GM12878 (cell line): ENCODE measurements around the gene SH2B3. TPM values are rescaled to one million over a fixed set of nuclear protein-coding genes. Genes with fewer than 3 reads are reported as not detected.

Experiments
- ATAC-seq: fragments of 200-7000 bp; cut with Tn5 transposase; 3 replicates; pipeline ENCODE4 v1.9.1; 2020; ENCODE audit warnings: mild to moderate bottlenecking, moderate library complexity
- BruUV-seq: library from RNA; stranded (reverse); fragments of 400-500 nt; replicated peaks from 2 replicates; lab custom pipeline; 2021; lab: Mats Ljungman, UMichigan
- CTCF ChIA-PET: fragments of 300-600 bp; sonication (Branson Sonifier 250); formaldehyde crosslinking; extraction: SDS; loops from one replicate; lab custom pipeline; 2021; ENCODE audit warnings: inconsistent platforms; lab: Yijun Ruan, JAX
- POLR2A ChIA-PET: fragments of 350-600 bp; formaldehyde crosslinking; extraction: SDS; loops from one replicate; lab custom pipeline; 2021; ENCODE audit warnings: inconsistent platforms; lab: Charles Lee
- RAD21 ChIA-PET: fragments of 300-600 bp; sonication (Branson Sonifier 250); formaldehyde crosslinking; loops from one replicate; lab custom pipeline; 2023; ENCODE audit warnings: antibody characterized with exemption; ENCODE audit not compliant: unreplicated experiment; lab: Charles Lee
- SMC1A ChIA-PET: fragments of 300-600 bp; sonication (Branson Sonifier 250); formaldehyde crosslinking; loops from one replicate; lab custom pipeline; 2023; ENCODE audit not compliant: unreplicated experiment, uncharacterized antibody; lab: Charles Lee
- DNase-seq: peaks from one replicate; pipeline ENCODE4 v3.0.0-alpha.2; 2011; ENCODE audit warnings: low read depth, low spot score
- FAIRE-seq: peaks from 3 replicates; lab custom pipeline; 2011; peaks lifted over from hg19 to GRCh38; lab: Jason Lieb, UNC
- H2AFZ ChIP-seq: 2 replicates; pipeline ENCODE4 v1.6.0; 2011; ENCODE audit warnings: low read depth, low read length, control low read depth; ENCODE audit not compliant: control insufficient read depth
- H3K27ac ChIP-seq: 2 replicates; pipeline ENCODE4 v1.5.1; 2011; ENCODE audit warnings: control low read depth; ENCODE audit not compliant: control insufficient read depth, insufficient read depth
- H3K27me3 ChIP-seq, 2 experiments: replicated peaks in 1 of 2; 2 replicates each; pipeline versions ENCODE4 v1.6.0 to v1.6.1; 2011; ENCODE audit warnings: low read length in 1 of 2; ENCODE audit not compliant: control insufficient read depth in 2 of 2, insufficient read depth in 2 of 2
- H3K36me3 ChIP-seq, 2 experiments: 2 replicates each; pipeline ENCODE4 v1.5.1; 2011; ENCODE audit warnings: low read length in 1 of 2; ENCODE audit not compliant: control insufficient read depth in 2 of 2, insufficient read depth in 2 of 2
- H3K4me1 ChIP-seq: 2 replicates; pipeline ENCODE4 v1.6.1; 2011; ENCODE audit warnings: mild to moderate bottlenecking, low read length, moderate library complexity, mixed read lengths; ENCODE audit not compliant: control insufficient read depth, insufficient read depth
- H3K4me2 ChIP-seq: 2 replicates; pipeline ENCODE4 v1.6.0; 2011; ENCODE audit warnings: control low read depth; ENCODE audit not compliant: control insufficient read depth, insufficient read depth
- H3K4me3 ChIP-seq: fragments of 200-600 bp; sonication (generic); 2 replicates; pipeline ENCODE4 v1.5.1; 2016
- H3K79me2 ChIP-seq: 2 replicates; pipeline ENCODE4 v1.6.0; 2011; ENCODE audit warnings: low read length; ENCODE audit not compliant: control insufficient read depth, insufficient read depth
- H3K9ac ChIP-seq: 2 replicates; pipeline ENCODE4 v1.8.0; 2011; ENCODE audit warnings: low read length, control low read depth, mixed read lengths; ENCODE audit not compliant: control insufficient read depth, insufficient read depth
- H3K9me3 ChIP-seq: replicated peaks from 3 replicates; pipeline ENCODE4 v1.5.1; 2011; ENCODE audit warnings: mild to moderate bottlenecking, low read length; ENCODE audit not compliant: control insufficient read depth, insufficient read depth
- H4K20me1 ChIP-seq: 2 replicates; pipeline ENCODE4 v1.6.0; 2011; ENCODE audit not compliant: control insufficient read depth, insufficient read depth
- EED ChIP-seq: sonication (generic); IDR thresholded peaks from 2 replicates; pipeline ENCODE4 v1.6.1; 2016; ENCODE audit warnings: antibody characterized with exemption, low read depth
- MAX ChIP-seq: IDR thresholded peaks from 2 replicates; pipeline ENCODE4 v1.6.1; 2012; ENCODE audit warnings: low read depth, low read length, improper control_type of control experiment
- MTA2 ChIP-seq: fragments of 450-650 bp; IDR thresholded peaks from 2 replicates; pipeline ENCODE4 v1.6.1; 2016; ENCODE audit warnings: low read depth, mild to moderate bottlenecking, moderate library complexity
- MYC ChIP-seq: IDR thresholded peaks from 2 replicates; pipeline ENCODE4 v1.6.1; 2011; ENCODE audit warnings: mild to moderate bottlenecking, low read length, moderate library complexity, inconsistent platforms; ENCODE audit not compliant: insufficient read depth, insufficient replicate concordance, insufficient read length, severe bottlenecking
- NBN ChIP-seq: fragments of 450-650 bp; IDR thresholded peaks from 2 replicates; pipeline ENCODE4 v1.6.1; 2016
- NR2C1 ChIP-seq: fragments of 450-650 bp; IDR thresholded peaks from 2 replicates; pipeline ENCODE4 v1.6.1; 2017; ENCODE audit warnings: antibody characterized with exemption, mild to moderate bottlenecking, moderate library complexity
- NR2C2 ChIP-seq: IDR thresholded peaks from 2 replicates; pipeline ENCODE4 v1.6.1; 2011; ENCODE audit warnings: borderline replicate concordance, low read depth; ENCODE audit not compliant: control insufficient read depth, insufficient read length
- RCOR1 ChIP-seq: conservative IDR thresholded peaks from 2 replicates; pipeline ENCODE4 v1.6.1; 2012; ENCODE audit warnings: low read depth, low read length, improper control_type of control experiment
- ZBTB11 ChIP-seq: fragments of 450-650 bp; formaldehyde crosslinking; IDR thresholded peaks from 2 replicates; pipeline ENCODE4 v1.5.0; 2022; ENCODE audit warnings: mild to moderate bottlenecking, missing genetic modification characterization
- ZNF274 ChIP-seq: IDR thresholded peaks from one replicate; pipeline ENCODE4 v1.8.0; 2011; ENCODE audit not compliant: insufficient read length, insufficient read depth
- ZZZ3 ChIP-seq: IDR thresholded peaks from 2 replicates; pipeline ENCODE4 v1.6.1; 2011; ENCODE audit warnings: low read depth; ENCODE audit not compliant: control insufficient read depth, insufficient read length
- in situ Hi-C: fragments of 300-500 bp; cut with MboI; formaldehyde crosslinking; loops from 9 replicates; pipeline ENCODE4 v1.14.3; 2018; ENCODE audit warnings: mixed read lengths
- intact Hi-C: fragments of 100-400 bp; cut with micrococcal nuclease; formaldehyde crosslinking; loops from one replicate; pipeline ENCODE4 v1.14.2; 2022; ENCODE audit not compliant: unreplicated experiment
- polyA plus RNA-seq, 11 experiments: library from polyadenylated mRNA; depleted of rRNA in 4 of 11; unstranded in 6 of 11; stranded (reverse) in 5 of 11; fragments of >200 nt; fragmentation: Nextera tagmentation in 4 of 11; fragmentation: Illumina TruSeq in 1 of 11; extraction: Ambion mirVana in 4 of 11; extraction: Trizol in 1 of 11; gene quantifications; 1 replicate in 1 of 11; 2 replicates in 10 of 11; pipeline versions ENCODE4 v1.2.1 to v1.2.3, GENCODE V29; 2011 to 2016; ENCODE audit warnings: inconsistent platforms in 2 of 11, missing spikeins in 2 of 11, low read depth in 1 of 11
- total RNA-seq, 4 experiments: library from RNA; depleted of rRNA in 3 of 4; stranded (reverse); fragments of >200 nt in 3 of 4; fragmentation: Illumina TruSeq in 1 of 4; extraction: Trizol in 1 of 4; gene quantifications; 2 replicates each; pipeline versions ENCODE4 v1.2.1 to v1.2.3, GENCODE V29; 2013 to 2021
- TF ChIP-seq, protein P1 (sequence below): fragments of 450-650 bp; IDR thresholded peaks from 2 replicates; pipeline ENCODE4 v1.6.1; 2016; ENCODE audit warnings: mild to moderate bottlenecking
- TF ChIP-seq, protein P2 (sequence below): fragments of 450-650 bp; IDR thresholded peaks from 2 replicates; pipeline ENCODE4 v1.6.1; 2018; ENCODE audit warnings: borderline replicate concordance, mild to moderate bottlenecking; ENCODE audit not compliant: partially characterized antibody
- TF ChIP-seq, protein P3 (sequence below): fragments of 450-650 bp; IDR thresholded peaks from 2 replicates; pipeline ENCODE4 v1.6.1; 2017; ENCODE audit warnings: low read depth, mild to moderate bottlenecking, moderate library complexity

SH2B3 gene
- total and polyA plus RNA-seq, 10 of the 15 experiments (the other 5 are each of a cell fraction or from before 2014, with no cell fraction given), result 5.8 to 46.4 (median 23.3) TPM

- no peak overlapping the region for H3K4me2 ChIP-seq
- FAIRE-seq, result no peak
- H3K9ac ChIP-seq, result no peak overlapping the region
- no peak for TF ChIP-seq RCOR1
- peak; percentile 91 for TF ChIP-seq MTA2
- TF ChIP-seq, protein P1, sequence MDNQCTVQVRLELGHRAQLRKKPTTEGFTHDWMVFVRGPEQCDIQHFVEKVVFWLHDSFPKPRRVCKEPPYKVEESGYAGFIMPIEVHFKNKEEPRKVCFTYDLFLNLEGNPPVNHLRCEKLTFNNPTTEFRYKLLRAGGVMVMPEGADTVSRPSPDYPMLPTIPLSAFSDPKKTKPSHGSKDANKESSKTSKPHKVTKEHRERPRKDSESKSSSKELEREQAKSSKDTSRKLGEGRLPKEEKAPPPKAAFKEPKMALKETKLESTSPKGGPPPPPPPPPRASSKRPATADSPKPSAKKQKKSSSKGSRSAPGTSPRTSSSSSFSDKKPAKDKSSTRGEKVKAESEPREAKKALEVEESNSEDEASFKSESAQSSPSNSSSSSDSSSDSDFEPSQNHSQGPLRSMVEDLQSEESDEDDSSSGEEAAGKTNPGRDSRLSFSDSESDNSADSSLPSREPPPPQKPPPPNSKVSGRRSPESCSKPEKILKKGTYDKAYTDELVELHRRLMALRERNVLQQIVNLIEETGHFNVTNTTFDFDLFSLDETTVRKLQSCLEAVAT, result no peak
- TF ChIP-seq, protein P2, sequence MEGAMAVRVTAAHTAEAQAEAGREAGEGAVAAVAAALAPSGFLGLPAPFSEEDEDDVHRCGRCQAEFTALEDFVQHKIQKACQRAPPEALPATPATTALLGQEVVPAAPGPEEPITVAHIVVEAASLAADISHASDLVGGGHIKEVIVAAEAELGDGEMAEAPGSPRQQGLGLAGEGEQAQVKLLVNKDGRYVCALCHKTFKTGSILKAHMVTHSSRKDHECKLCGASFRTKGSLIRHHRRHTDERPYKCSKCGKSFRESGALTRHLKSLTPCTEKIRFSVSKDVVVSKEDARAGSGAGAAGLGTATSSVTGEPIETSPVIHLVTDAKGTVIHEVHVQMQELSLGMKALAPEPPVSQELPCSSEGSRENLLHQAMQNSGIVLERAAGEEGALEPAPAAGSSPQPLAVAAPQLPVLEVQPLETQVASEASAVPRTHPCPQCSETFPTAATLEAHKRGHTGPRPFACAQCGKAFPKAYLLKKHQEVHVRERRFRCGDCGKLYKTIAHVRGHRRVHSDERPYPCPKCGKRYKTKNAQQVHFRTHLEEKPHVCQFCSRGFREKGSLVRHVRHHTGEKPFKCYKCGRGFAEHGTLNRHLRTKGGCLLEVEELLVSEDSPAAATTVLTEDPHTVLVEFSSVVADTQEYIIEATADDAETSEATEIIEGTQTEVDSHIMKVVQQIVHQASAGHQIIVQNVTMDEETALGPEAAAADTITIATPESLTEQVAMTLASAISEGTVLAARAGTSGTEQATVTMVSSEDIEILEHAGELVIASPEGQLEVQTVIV, result no peak
- no peak for TF ChIP-seq ZZZ3
- no peak for TF ChIP-seq NR2C2
- no peak for TF ChIP-seq NR2C1
- 0 out of 2 replicates have a peak, but pooled peaks have one; percentile 47 for TF ChIP-seq NBN
- TF ChIP-seq ZNF274, result no peak
- TF ChIP-seq, protein P3, sequence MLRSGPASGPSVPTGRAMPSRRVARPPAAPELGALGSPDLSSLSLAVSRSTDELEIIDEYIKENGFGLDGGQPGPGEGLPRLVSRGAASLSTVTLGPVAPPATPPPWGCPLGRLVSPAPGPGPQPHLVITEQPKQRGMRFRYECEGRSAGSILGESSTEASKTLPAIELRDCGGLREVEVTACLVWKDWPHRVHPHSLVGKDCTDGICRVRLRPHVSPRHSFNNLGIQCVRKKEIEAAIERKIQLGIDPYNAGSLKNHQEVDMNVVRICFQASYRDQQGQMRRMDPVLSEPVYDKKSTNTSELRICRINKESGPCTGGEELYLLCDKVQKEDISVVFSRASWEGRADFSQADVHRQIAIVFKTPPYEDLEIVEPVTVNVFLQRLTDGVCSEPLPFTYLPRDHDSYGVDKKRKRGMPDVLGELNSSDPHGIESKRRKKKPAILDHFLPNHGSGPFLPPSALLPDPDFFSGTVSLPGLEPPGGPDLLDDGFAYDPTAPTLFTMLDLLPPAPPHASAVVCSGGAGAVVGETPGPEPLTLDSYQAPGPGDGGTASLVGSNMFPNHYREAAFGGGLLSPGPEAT, result 0 out of 2 replicates have a peak, but pooled peaks have one; percentile 35
- no peak for TF ChIP-seq EED
- TF ChIP-seq MAX, result no peak
- no peak for TF ChIP-seq ZBTB11 (CRISPR knock-in tag)
- no peak for TF ChIP-seq MYC
These were observed 56.6 kb downstream of the SH2B3 start for GRCh38 chr12:111462210-111462769.

More at GRCh38 chr12:111462210-111462769, 56.6 kb downstream of the SH2B3 start:
- in situ Hi-C loops, result no loop called here
- no peaks in the 10 kb centered on the region for H3K4me1 ChIP-seq
- no TSS peak for BruUV-seq
- H3K27me3 ChIP-seq, result no peaks in the 10 kb centered on the region
- intact Hi-C loops, result no loop called here
- no peaks in the 10 kb centered on the region for H3K9me3 ChIP-seq
- H3K36me3 ChIP-seq, result peaks cover 0 to 8% of the 10 kb centered on the region in 2 experiments; a peak in 1 of 4 replicates
- CTCF ChIA-PET, result interaction anchor here (1.1 to 27.3 kb wide), 3 partner anchors 11 to 60 kb away, joined by 3 to 1117 read pairs (median 56); partner anchors contain the start of gene SH2B3
- peak; percentile 80 for ATAC-seq
- no peak overlapping the region for H3K4me3 ChIP-seq
- no peaks in the 10 kb centered on the region for H4K20me1 ChIP-seq
- no peaks in the 10 kb centered on the region for H3K79me2 ChIP-seq
- RAD21 ChIA-PET, result interaction anchor here (1.0 to 4.0 kb wide), 5 partner anchors 11 to 211 kb away, joined by 4 to 18 read pairs (median 9); no protein-coding TSS in a partner anchor
- SMC1A ChIA-PET, result interaction anchor here (1.0 to 16.8 kb wide), 5 partner anchors 11 to 66 kb away, joined by 4 to 605 read pairs (median 11); partner anchors contain the start of gene SH2B3
- POLR2A ChIA-PET, result interaction anchor here (1.4 kb wide), 1 partner anchor 27 kb away, joined by 4 read pairs; no protein-coding TSS in a partner anchor
- H2AFZ ChIP-seq, result no peak overlapping the region
- DNase-seq, result no peak
- no peak overlapping the region for H3K27ac ChIP-seq
